Activated naive CD4-positive, alpha-beta T cell treated with anti-CD3 and anti-CD28 coated beads for 36 hours (primary cell): Measurements from ENCODE around the gene MACROD2. TPM values are rescaled to one million over a fixed set of nuclear protein-coding genes. Genes with fewer than 3 reads are reported as not detected.
"Not testable (repeated sequence)": the region's sequence is repeated elsewhere in the genome, so short reads cannot be mapped to it uniquely, and the experiment has no call there.

Experiments used
- CTCF ChIA-PET: fragments of 350-600 bp; sonication (Branson Sonifier 250); formaldehyde crosslinking; loops from one replicate; lab custom pipeline; 2021; ENCODE audit warnings: antibody characterized with exemption; lab: Charles Lee
- DNase-seq: peaks from one replicate; pipeline ENCODE4 v3.0.0-alpha.2; 2020
- H3K27ac Mint-ChIP-seq: one replicate; pipeline ENCODE4 v1.8.0; 2021; ENCODE audit warnings: mild to moderate bottlenecking, mixed read lengths
- H3K27me3 Mint-ChIP-seq: one replicate; pipeline ENCODE4 v1.8.0; 2021; ENCODE audit warnings: low read depth, mixed read lengths
- H3K36me3 Mint-ChIP-seq: one replicate; pipeline ENCODE4 v1.8.0; 2021; ENCODE audit warnings: low read depth, mixed read lengths
- H3K4me1 Mint-ChIP-seq: one replicate; pipeline ENCODE4 v1.8.0; 2021; ENCODE audit warnings: low read depth, mixed read lengths
- H3K4me3 Mint-ChIP-seq: one replicate; pipeline ENCODE4 v1.8.0; 2021; ENCODE audit warnings: mild to moderate bottlenecking, moderate library complexity, mixed read lengths
- H3K9me3 Mint-ChIP-seq: one replicate; pipeline ENCODE4 v1.8.0; 2021; ENCODE audit warnings: mixed read lengths
- intact Hi-C: fragments of 100-400 bp; cut with micrococcal nuclease; formaldehyde crosslinking; loops from one replicate; pipeline ENCODE4 v1.15.1; 2023
- total RNA-seq, 2 experiments: library from RNA; stranded (reverse); gene quantifications; one replicate each; pipeline ENCODE4 v1.2.3, GENCODE V29; 2021

Gene MACROD2
- total RNA-seq, 2 experiments from 2014 or later = not detected

DNA sequence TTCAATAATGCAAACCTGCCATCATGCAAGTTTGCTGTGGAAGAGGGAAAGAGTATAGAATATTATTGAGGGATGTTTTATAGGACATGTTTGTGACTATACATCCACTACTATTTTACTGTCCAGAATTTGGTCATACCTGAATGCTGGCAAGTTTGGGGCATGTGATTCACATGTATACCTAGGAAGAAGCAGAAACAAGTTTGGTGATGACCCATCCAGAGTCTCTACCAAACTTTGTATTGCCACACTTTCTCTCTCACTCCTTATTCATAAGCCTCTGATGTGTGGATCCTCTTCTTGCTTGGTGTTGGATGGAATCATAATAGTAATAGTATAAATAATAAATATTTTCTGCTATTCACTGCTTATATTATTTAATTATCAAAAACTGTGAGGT is 450.6 kb downstream of the MACROD2 start:
- H3K36me3 Mint-ChIP-seq = no peaks in the 10 kb centered on the region
- intact Hi-C loops = no loop called here
- no peaks in the 10 kb centered on the region for H3K4me1 Mint-ChIP-seq
- H3K27ac Mint-ChIP-seq = no peak overlapping the region
- no peak for DNase-seq
- no peaks in the 10 kb centered on the region for H3K27me3 Mint-ChIP-seq
- no peak overlapping the region for H3K4me3 Mint-ChIP-seq
- CTCF ChIA-PET = no interaction called here
- H3K9me3 Mint-ChIP-seq = peaks cover 8% of the 10 kb centered on the region

DNA sequence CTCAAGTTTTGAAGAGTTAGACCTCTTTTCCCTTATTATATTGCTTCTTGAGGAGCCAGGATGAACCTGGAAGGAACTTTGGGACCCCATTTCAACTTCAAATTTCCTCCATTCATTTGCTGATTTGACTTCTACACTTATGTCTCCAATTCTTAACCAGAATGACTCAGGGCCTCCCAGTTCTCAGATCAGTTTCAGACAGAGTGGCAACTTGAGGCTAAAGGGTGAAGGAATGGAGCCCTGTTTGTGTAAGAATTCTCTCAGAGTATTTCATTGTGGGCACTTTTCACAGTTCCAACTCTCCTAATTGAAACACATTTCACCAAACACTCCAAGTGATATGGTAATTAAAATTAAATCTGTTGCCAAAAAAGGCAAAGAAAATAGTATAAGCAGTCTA is 451.1 kb downstream of the MACROD2 start:
- Mint-ChIP-seq H3K36me3 (no peaks in the 10 kb centered on the region), H3K27ac (no peak overlapping the region)

DNA sequence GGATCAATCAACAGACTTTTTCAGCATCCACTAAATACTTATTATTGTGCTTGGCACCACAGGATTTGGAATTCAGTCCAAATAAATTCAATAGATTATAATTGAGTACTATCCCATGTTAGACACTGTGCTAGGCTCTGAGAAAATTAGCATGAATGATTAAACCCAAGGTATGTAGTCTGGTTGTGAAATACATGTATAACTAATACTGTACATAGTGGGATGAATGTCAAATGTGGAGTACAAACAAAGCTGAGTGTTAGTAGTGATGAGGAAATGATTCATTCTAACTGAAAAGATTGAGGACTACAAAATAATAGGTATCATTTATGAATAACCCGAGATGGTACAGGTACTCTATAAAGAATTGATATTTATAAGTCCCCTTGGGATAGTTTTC is 454.0 kb downstream of the MACROD2 start:
- Mint-ChIP-seq H3K4me3 (no peak overlapping the region), H3K27me3 (no peaks in the 10 kb centered on the region), H3K9me3 (peaks cover 8% of the 10 kb centered on the region), H3K36me3 (no peaks in the 10 kb centered on the region), H3K4me1 (no peaks in the 10 kb centered on the region), H3K27ac (no peak overlapping the region)
- intact Hi-C loops = no loop called here
- no peak for DNase-seq
- CTCF ChIA-PET = no interaction called here

More for the DNA sequence above, 451.1 kb downstream of the MACROD2 start:
- CTCF ChIA-PET = no interaction called here
- intact Hi-C loops = no loop called here
- Mint-ChIP-seq H3K4me1 (no peaks in the 10 kb centered on the region), H3K4me3 (no peak overlapping the region), H3K9me3 (peaks cover 8% of the 10 kb centered on the region), H3K27me3 (no peaks in the 10 kb centered on the region)
- DNase-seq = no peak

DNA sequence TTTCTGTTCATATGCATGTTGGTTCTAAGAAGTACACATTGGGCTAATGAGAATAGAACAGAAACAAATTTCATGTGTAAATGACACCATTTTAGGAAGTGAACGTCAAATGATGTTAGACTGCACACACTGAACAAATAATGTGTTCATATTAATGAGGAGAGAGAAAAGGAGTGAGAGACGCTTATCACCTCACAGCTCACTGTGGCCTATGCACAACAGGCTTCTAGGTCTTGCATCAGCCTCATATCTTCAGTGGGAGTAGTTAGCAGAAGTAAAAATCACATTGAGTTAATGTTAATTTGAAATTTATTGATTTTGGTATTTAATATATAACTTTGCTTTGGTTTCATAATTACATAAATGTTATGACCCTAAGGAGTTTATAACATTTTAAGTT is 454.9 kb downstream of the MACROD2 start:
- Mint-ChIP-seq H3K36me3 (no peaks in the 10 kb centered on the region), H3K27ac (no peak overlapping the region), H3K27me3 (no peaks in the 10 kb centered on the region), H3K9me3 (peaks cover 8% of the 10 kb centered on the region), H3K4me3 (no peak overlapping the region), H3K4me1 (no peaks in the 10 kb centered on the region)
- no peak for DNase-seq
- intact Hi-C loops = no loop called here
- CTCF ChIA-PET = no interaction called here

DNA sequence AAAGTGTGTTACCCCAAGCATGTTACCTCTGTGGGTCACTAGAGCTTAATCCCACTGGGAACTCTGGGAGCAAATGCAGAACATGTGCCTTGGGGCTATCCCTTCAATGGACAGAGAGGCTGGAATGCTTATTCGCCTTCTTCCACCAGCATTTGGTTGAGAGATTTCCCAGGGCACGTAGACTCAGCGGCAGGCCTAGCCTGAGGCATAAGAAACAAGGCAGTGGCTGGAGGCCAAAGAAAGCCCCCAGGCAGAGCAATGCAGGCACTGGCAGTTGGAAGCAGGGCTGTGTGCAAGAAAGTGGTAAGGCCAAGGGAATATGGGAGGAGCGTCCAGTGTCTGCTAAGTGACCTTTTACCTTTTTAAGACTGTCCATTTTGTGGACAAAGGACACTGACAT is 456.1 kb downstream of the MACROD2 start:
- Mint-ChIP-seq H3K4me3 (no peak overlapping the region), H3K27ac (no peak overlapping the region), H3K36me3 (no peaks in the 10 kb centered on the region), H3K9me3 (peaks cover 8% of the 10 kb centered on the region), H3K4me1 (no peaks in the 10 kb centered on the region), H3K27me3 (no peaks in the 10 kb centered on the region)
- CTCF ChIA-PET = no interaction called here
- no peak for DNase-seq
- intact Hi-C loops = no loop called here

DNA sequence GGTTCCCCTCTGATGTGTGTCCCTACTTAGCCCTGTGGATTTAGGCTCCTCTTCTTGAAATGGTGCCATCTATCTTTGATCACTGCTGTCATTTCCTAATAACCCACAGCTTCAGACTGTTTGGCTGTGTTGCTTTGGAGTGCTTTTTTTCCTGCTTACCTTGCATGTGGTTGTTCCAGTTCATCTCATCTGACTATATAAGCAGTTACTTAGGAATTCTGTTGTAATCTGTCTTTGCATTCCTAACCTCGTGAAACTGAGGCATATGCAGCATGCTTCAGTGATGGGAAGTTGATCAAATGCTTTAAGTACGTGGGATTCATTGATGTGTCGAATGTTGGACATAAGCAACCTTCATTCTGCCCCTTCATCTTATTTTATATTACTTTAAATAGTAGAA is 457.9 kb downstream of the MACROD2 start:
- intact Hi-C loops = no loop called here
- no peak overlapping the region for H3K4me3 Mint-ChIP-seq
- CTCF ChIA-PET = no interaction called here
- H3K9me3 Mint-ChIP-seq = peaks cover 8% of the 10 kb centered on the region
- no peak overlapping the region for H3K27ac Mint-ChIP-seq
- no peaks in the 10 kb centered on the region for H3K27me3 Mint-ChIP-seq
- H3K4me1 Mint-ChIP-seq = no peaks in the 10 kb centered on the region
- DNase-seq = no peak
- H3K36me3 Mint-ChIP-seq = no peaks in the 10 kb centered on the region

DNA sequence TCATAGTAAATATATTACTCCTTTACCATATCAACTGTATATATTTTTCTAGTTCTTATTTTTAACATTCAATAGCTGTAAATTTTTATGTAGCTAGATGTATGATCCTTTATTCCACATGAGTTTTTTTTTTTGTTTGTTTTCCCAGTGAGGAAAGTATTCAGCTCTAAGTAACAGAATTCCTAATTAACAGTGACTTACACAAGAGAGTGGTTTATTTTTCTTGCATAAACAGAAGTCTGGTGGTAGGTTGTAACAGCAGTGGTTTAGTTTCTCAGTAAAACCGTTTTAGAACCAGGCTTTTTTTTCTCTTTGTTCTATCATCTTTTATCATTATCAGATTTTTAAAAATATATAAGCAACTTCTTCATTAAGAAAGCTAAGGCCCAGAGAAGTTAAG is 459.0 kb downstream of the MACROD2 start:
- no peaks in the 10 kb centered on the region for H3K27me3 Mint-ChIP-seq
- H3K4me3 Mint-ChIP-seq = no peak overlapping the region
- intact Hi-C loops = no loop called here
- CTCF ChIA-PET = no interaction called here
- H3K36me3 Mint-ChIP-seq = no peaks in the 10 kb centered on the region
- H3K27ac Mint-ChIP-seq = no peak overlapping the region
- H3K9me3 Mint-ChIP-seq = peaks cover 8% of the 10 kb centered on the region
- DNase-seq = no peak
- no peaks in the 10 kb centered on the region for H3K4me1 Mint-ChIP-seq

DNA sequence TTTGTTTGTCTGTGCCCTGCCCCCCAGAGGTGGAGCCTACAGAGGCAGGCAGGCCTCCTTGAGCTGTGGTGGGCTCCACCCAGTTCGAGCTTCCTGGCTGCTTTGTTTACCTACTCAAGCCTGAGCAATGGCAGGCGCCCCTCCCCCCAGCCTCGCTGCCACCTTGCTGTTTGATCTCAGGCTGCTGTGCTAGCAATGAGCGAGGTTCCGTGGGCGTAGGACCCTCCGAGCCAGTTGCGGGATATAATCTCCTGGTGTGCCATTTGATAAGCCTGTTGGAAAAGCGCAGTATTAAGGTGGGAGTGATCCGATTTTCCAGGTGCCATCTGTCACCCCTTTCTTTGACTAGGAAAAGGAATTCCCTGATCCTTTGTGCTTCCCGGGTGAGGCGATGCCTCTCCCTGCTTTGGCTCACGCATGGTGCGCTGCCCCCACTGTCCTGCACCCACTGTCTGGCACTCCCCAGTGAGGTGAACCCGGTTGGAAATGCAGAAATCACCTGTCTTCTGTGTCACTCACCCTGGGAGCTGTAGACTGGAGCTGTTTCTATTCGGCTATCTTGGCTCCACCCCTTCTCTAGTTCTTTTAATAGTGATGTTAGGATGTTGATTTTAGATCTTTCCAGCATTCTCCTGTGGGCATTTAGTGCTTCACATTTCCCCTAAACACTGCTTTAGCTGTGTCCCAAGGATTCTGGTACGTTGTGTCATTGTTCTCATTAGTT is 471.9 kb downstream of the MACROD2 start:
- H3K27ac Mint-ChIP-seq, intact Hi-C loops: not testable (repeated sequence)

DNA sequence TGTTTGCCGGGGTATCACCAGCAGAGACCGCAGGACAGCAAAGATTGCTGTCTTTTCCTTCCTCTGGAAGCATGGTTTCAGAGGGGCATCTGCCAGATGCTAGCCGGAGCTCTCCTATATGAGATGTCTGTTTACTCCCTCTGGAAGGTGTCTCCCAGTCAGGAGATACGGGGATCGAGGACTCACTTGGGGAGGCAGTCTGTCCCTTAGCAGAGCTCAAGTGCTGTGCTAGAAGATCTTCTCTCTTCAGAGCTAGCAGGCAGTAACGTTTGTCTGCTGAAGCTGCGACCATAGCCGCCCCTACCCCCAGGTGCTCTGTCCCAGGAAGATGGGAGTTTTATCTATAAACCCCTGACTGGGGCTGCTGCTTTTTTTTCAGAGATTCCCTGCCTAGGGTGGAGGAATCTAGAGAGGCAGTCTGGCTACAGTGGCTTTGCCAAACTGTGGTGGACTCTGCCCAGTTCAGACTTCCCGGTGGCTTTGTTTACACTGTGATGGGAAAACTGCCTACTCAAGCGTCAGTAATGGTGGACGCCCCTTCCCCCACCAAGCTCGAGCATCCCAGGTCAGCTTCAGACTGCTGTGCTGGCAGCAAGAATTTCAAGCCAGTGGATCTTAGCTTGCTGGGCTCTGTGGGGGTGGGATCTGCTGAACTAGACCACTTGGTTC is 475.0 kb downstream of the MACROD2 start:
- no peaks in the 10 kb centered on the region for H3K4me1 Mint-ChIP-seq
- no peak overlapping the region for H3K27ac Mint-ChIP-seq
- no peak for DNase-seq
- intact Hi-C loops = no loop called here
- no peaks in the 10 kb centered on the region for H3K27me3 Mint-ChIP-seq
- CTCF ChIA-PET = no interaction called here
- H3K36me3 Mint-ChIP-seq = no peaks in the 10 kb centered on the region
- H3K9me3 Mint-ChIP-seq = peaks cover 19% of the 10 kb centered on the region
- H3K4me3 Mint-ChIP-seq = no peak overlapping the region

More for the DNA sequence above, 471.9 kb downstream of the MACROD2 start:
- H3K27me3 Mint-ChIP-seq, H3K36me3 Mint-ChIP-seq, CTCF ChIA-PET, H3K4me3 Mint-ChIP-seq, H3K4me1 Mint-ChIP-seq, DNase-seq: not testable (repeated sequence)
- H3K9me3 Mint-ChIP-seq = peaks cover 27% of the 10 kb centered on the region

DNA sequence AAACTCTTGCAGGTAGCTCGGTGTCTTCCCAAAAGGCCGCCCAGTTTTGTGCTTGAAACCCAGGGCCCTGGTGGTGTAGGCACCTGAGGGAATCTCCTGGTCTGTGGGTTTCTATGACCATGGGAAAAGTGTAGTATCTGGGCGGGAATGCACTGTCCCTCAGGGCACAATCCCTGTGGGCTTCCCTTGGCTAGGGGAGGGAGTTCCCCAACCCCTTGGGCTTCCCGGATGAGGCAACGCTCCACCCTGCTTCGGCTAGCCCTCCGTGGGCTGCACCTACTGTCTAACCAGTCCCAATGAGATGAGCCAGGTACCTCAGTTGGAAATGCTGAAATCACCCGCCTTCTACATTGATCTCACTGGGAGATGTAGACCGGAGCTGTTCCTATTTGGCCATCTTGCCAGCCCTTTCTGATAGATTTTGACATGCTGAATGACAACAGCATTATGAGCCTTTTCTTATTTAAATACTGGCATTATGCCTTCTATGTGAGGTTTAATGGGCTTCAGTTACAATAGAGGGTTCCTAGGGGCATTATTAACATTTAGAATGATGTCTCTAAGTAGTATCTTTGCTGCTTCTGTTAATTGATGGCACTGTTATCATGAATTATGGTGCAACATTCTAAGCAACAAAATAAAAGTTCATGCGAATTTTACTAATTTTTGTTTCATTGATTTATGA is 475.8 kb downstream of the MACROD2 start:
- Mint-ChIP-seq H3K9me3 (peaks cover 17% of the 10 kb centered on the region), H3K27me3 (no peaks in the 10 kb centered on the region), H3K4me1 (no peaks in the 10 kb centered on the region), H3K27ac (no peak overlapping the region), H3K36me3 (no peaks in the 10 kb centered on the region), H3K4me3 (no peak overlapping the region)
- intact Hi-C loops = no loop called here
- CTCF ChIA-PET = no interaction called here
- no peak for DNase-seq

DNA sequence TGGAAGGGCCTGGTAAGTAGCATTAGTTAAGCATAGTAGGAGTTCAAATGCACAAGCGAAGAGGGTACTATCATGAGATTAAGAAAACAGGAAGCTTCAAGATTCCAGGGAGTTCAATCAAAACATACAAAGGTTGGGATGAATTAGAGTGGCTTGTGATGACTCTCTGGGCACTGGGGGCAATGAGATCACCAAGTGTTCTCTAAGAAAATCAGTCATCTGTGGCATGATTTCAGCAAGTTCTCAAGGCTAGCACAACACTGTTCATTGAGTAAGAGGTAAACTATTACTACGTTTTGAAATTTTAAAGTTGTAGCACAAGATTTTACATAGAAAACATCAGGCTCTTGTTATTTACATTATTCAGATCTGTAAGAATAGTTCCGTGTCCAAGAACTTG is 481.8 kb downstream of the MACROD2 start:
- H3K27me3 Mint-ChIP-seq = no peaks in the 10 kb centered on the region

DNA sequence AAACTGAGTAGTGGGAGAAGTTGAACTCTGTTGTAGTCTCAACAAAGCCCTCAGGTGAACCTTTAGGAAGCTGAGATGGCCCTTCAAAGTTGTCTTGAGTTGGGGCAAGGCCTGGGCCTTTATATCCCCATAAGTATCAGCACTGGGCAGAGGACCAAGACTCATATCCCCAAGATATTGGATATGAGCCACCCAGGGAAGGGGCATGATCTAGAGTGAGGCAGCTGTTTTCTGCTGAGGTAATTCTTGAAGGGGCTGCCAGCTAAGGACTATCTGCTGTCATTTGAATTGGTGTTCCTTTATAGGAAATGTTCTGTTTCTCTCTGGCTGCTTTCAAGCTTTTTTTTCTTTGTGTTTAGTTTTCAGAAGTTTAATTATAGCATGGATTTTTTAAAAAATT is 482.8 kb downstream of the MACROD2 start:
- no peaks in the 10 kb centered on the region for H3K9me3 Mint-ChIP-seq
- intact Hi-C loops = no loop called here
- no peak overlapping the region for H3K27ac Mint-ChIP-seq
- no peak for DNase-seq
- H3K4me3 Mint-ChIP-seq = no peak overlapping the region
- H3K27me3 Mint-ChIP-seq = no peaks in the 10 kb centered on the region
- no peaks in the 10 kb centered on the region for H3K4me1 Mint-ChIP-seq
- no peaks in the 10 kb centered on the region for H3K36me3 Mint-ChIP-seq
- CTCF ChIA-PET = no interaction called here

More for the DNA sequence above, 481.8 kb downstream of the MACROD2 start:
- no peaks in the 10 kb centered on the region for H3K9me3 Mint-ChIP-seq
- no peak overlapping the region for H3K27ac Mint-ChIP-seq
- H3K36me3 Mint-ChIP-seq = no peaks in the 10 kb centered on the region
- H3K4me3 Mint-ChIP-seq = no peak overlapping the region
- intact Hi-C loops = no loop called here
- DNase-seq = no peak
- no peaks in the 10 kb centered on the region for H3K4me1 Mint-ChIP-seq
- CTCF ChIA-PET = no interaction called here

DNA sequence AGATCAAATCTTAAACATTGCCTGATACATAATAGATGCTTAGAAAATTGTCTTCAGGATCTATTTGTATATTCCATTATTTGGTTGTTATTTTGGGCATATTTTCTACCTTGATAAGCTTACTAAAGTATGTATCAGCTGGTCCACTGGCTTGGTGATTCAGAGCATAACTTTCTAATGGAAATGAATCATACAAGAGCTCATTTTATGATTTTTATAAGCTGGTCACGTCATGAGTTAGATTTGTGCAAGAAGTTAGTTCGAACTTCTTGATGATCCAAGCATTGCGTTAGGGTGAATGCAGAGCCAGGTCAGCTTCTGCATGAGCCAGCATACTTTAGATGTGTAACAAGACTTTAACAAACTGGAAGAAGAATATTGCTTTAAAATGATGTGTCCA is 486.5 kb downstream of the MACROD2 start:
- H3K9me3 Mint-ChIP-seq = peaks cover 4% of the 10 kb centered on the region
- no peak overlapping the region for H3K27ac Mint-ChIP-seq
- intact Hi-C loops = no loop called here
- no peaks in the 10 kb centered on the region for H3K27me3 Mint-ChIP-seq
- DNase-seq = no peak
- CTCF ChIA-PET = no interaction called here
- H3K4me3 Mint-ChIP-seq = no peak overlapping the region
- no peaks in the 10 kb centered on the region for H3K4me1 Mint-ChIP-seq
- no peaks in the 10 kb centered on the region for H3K36me3 Mint-ChIP-seq
